ENCODE measurements around the gene BCOR.

DNA sequence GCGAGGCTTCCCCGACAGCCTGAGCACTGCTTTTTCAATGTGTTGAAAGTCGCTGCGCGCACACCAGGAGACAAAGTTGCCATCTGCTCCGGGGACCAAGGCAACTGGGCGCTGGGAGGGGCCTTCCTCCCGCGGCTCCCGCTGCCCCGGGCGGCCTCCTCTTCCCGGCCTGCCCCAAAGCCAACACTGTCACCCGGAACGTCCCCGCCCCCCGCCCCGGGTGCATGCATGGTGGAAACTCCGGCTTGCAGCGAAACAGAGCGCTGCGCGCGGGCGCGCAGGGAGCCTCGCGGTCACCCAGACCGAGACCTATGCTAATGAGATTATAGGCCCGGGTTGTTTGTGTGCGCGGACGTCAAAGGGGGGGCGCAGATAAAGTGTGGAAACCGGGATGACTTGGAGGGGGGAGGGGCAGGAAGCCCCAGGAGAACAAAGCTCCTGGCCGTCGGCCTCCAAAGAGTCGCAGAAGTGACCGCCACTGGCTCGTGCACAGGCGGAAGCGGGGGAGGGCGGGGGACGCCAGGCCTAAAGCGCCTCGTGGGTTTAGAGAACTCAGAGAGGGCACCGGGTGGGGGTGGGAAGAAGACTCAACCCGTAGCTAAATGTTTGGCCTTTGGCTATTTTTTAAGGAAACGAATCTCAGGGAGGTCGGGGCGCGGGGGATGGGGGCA lies 88.8 kb downstream of the BCOR start:
- TF ChIP-seq, protein P1, sequence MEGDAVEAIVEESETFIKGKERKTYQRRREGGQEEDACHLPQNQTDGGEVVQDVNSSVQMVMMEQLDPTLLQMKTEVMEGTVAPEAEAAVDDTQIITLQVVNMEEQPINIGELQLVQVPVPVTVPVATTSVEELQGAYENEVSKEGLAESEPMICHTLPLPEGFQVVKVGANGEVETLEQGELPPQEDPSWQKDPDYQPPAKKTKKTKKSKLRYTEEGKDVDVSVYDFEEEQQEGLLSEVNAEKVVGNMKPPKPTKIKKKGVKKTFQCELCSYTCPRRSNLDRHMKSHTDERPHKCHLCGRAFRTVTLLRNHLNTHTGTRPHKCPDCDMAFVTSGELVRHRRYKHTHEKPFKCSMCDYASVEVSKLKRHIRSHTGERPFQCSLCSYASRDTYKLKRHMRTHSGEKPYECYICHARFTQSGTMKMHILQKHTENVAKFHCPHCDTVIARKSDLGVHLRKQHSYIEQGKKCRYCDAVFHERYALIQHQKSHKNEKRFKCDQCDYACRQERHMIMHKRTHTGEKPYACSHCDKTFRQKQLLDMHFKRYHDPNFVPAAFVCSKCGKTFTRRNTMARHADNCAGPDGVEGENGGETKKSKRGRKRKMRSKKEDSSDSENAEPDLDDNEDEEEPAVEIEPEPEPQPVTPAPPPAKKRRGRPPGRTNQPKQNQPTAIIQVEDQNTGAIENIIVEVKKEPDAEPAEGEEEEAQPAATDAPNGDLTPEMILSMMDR (conservative IDR thresholded peaks at IDR 0.05; ENCODE audit: low read length), result no peak
- no peak for TF ChIP-seq EZH2phosphoT487 (IDR thresholded peaks at IDR 0.05; ENCODE audit: borderline replicate concordance, low read depth, low read length)
